H1 (cell line): ENCODE measurements around the gene LLGL2. TPM values are rescaled to one million over a fixed set of nuclear protein-coding genes. Genes with fewer than 3 reads are reported as not detected.

Experiments used
- CTCF ChIP-seq, 3 experiments: IDR thresholded peaks; 1 replicate in 2 of 3; 2 replicates in 1 of 3; pipeline versions ENCODE4 v1.5.1 to v1.6.1; 2011; ENCODE audit warnings: low read length in 3 of 3, mild to moderate bottlenecking in 3 of 3, inconsistent platforms in 2 of 3, low read depth in 1 of 3, moderate library complexity in 1 of 3; ENCODE audit not compliant: insufficient read depth in 1 of 3; ENCODE audit errors: control extremely low read depth in 1 of 3
- FOSL1 ChIP-seq: IDR thresholded peaks from 2 replicates; pipeline ENCODE4 v1.6.1; 2011; ENCODE audit warnings: mild to moderate bottlenecking, low read depth, low read length, moderate library complexity; ENCODE audit not compliant: insufficient read depth
- polyA plus RNA-seq, 7 experiments: library from polyadenylated mRNA; depleted of rRNA in 3 of 7; stranded (reverse) in 5 of 7; unstranded in 2 of 7; fragments of >200 nt in 5 of 7; fragments of 200-250 nt in 2 of 7; gene quantifications; 1 replicate in 5 of 7; 2 replicates in 1 of 7; 4 replicates in 1 of 7; pipeline versions ENCODE4 v1.2.1 to v1.2.3, GENCODE V29; 2011 to 2013; ENCODE audit warnings: missing spikeins in 2 of 7, mixed read lengths in 2 of 7
- total RNA-seq: library from RNA; stranded (reverse); fragmentation: NEBNext Ultra II Directional; extraction: Animal tissue kit (Norgen Biotek cat#: 25700); gene quantifications from 2 replicates; pipeline ENCODE4 v1.2.1, GENCODE V29; 2021

Gene LLGL2
- total and polyA plus RNA-seq, 2 of the 8 experiments (the other 6 are each of a cell fraction or from before 2014, with no cell fraction given) = 64.5 to 77.1 TPM

GRCh38 chr17:75564195-75564594 is 38.7 kb downstream of the LLGL2 start (continued):
- TF ChIP-seq FOSL1 (no peak), CTCF (IDR thresholded peaks at IDR 0.05; ENCODE audit: control extremely low read depth in 1 of 3, insufficient read depth in 1 of 3, low read depth in 1 of 3, low read length in 3 of 3) (no peak)
